EH (cell line): ENCODE data around the gene CHN1.
A peak's percentile ranks its signal among the peaks of the same experiment; 100 is the strongest.

Experiments
- DNase-seq: peaks from one replicate; pipeline ENCODE4 v3.0.0-alpha.2; 2015; ENCODE audit warnings: low read depth

The CHN1 gene

DNA sequence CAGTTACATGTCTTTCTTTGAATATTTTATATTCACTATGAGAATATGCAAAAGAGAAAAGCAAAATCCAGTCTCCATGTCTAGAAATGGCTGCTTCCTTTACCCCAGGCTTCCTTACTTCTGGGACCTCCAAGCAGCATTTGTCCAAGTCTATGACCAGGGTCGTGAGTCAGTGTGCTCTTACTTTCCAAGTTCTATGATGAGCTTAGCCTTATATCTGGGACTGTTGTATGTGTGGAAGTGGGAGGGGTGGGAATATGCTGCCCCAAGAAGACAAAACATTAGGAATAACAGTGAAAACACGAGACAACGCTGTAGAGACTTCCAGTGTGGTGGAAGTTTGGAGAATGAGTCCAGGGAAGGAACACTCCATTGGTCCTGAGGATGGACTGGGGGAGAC lies 219.7 kb downstream of the CHN1 start:
- DNase-seq: no peak

- no peak for DNase-seq
Observed at GRCh38 chr2:174784909-174785308, 220.3 kb downstream of the CHN1 start.

GRCh38 chr2:174784316-174784715 lies 220.9 kb downstream of the CHN1 start:
- peak; percentile 22 for DNase-seq

GRCh38 chr2:174781996-174782395 lies 223.2 kb downstream of the CHN1 start:
- no peak for DNase-seq

GRCh38 chr2:174781298-174781697 lies 223.9 kb downstream of the CHN1 start:
- no peak for DNase-seq

- DNase-seq: no peak
Observed at GRCh38 chr2:174780856-174781255, 224.3 kb downstream of the CHN1 start.

DNA sequence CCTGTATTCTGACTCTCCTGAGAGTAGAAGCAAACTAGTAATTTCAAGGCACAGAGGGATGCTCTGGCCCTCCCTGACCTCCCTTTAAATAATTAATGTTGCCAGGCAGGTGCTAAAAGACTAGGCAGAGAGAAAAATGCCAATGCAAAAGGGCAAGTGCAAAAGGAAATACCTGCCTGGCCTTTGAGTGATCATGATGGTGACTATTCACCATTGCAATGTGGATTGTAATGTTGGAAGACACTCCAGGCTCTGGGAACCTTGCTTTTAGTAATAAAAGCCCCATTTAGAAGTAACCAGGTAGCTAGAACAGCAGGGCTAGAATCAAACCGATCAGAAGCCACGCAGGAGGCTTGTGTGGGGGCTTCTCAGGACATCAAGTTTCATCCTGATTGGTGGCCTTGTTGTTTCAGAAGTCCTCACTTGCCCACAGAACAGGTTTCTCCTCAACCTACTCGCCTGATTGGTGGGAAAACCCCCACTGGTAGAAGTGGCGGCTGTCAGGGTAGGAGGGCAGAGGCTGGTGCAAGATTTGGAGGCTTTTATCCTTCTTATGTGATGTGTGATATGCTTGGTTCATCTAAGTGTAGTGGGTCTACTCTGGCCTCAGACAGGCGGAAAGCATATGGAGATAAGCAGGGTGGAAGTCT lies 224.9 kb downstream of the CHN1 start:
- DNase-seq: peak; percentile 54

DNA sequence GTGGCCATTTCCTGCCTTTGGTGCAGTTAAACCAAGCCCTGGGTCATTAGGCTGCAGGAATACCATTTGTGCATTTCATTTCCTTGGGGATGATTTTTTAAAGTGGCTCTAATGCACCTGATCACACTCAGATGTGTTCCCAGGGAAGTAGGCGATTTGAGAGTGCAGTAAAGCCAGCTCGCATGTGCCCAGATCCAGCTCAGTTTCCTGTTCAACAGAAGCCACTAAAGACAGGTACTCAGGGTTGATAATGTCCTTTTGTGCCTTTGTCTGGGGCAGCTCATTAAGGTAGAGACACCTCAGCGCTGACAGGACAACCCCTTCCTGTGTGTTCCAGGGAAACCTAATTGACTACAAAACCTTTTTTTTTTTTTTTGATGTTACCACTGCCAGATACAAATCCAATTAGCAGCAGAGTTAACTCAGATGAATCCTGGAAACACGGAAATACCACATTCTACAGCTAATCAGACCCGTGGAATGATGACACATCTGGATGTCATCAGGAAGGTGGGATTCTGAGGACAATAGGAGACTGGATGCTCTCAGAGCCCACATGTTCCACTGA lies 225.7 kb downstream of the CHN1 start:
- peak; percentile 90 for DNase-seq

GRCh38 chr2:174778085-174778981 lies 226.8 kb downstream of the CHN1 start:
- DNase-seq: peak; percentile 99

GRCh38 chr2:174777347-174778084 lies 227.7 kb downstream of the CHN1 start:
- DNase-seq: peak; percentile 69

- DNase-seq: peak; percentile 62
Observed at GRCh38 chr2:174776675-174777074, 228.5 kb downstream of the CHN1 start.

DNA sequence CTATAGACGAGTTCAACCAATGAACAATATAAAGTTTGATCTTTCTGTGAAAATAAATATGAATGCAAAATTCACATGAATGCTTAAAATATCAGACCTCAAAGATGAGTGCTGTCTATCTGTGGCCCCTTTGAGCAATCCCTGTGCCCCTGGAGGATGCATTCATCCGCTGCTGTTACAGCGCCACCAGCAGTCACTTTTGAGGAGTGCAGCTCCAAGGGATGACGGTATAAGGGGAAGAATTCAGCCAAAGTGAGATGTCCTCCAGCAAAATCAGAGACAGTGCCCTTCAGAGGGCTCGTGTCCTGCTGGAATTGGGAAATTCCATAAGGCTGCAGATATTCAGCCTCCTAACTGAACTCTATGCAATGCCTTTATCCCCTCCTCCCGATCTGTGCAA lies 229.0 kb downstream of the CHN1 start:
- no peak for DNase-seq

DNA sequence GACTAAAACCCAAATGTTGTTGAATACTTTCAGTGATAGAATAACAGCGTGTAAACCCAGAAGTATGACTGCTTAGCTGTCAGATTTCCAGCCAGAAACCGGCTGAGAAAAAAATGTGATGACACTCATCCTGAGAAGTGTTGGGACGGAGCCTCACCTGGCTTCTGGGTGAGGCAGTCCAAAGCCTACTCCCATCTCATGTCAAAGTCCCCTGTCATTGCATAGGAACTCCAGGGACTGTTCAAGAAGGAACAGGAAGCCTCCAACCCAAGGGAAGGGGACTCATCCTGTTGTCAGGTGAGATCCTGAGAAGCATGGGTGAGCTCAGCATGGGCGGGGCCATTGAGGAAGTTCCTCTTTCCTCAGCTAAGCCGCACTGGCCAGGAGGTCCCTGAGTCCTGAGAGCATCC lies 229.6 kb downstream of the CHN1 start:
- DNase-seq: peak; percentile 46

DNA sequence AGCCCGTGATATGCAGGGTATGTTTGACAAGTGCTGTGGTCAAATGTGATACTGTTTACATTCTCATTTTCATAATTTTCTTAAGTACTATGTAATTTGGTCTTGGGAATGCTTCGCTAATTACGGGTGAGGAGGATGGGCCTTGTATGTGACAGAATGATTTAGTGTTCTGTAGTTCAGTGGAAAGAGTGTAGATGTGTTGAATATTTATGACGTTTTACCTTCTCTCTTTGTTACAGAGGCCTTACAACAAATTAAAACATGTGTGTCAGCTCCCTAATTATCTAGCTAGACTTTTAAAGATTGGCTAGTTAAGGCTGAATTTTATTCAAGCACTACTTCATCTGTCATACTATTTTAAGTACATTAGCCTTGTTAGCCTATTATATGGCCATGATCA lies 230.3 kb downstream of the CHN1 start:
- DNase-seq: no peak

GRCh38 chr2:174773215-174773614 lies 232.0 kb downstream of the CHN1 start:
- DNase-seq: no peak

DNA sequence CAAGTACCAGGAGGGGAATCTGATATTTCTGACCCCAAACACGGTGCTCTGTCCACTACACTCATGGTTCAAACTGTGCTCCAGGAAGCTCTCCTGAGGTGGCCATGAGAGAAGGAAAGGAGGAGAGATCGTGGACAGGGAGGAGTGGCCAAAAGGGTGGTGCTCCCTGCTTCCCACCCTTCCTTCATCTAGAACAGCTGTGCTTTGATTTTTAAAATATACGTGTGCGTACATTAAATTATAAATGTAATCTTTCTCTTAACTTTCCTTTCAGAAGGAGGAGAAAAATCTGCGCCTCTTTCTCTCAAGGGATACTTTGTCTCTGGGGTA lies 232.7 kb downstream of the CHN1 start:
- DNase-seq: no peak

- peak; percentile 86 for DNase-seq
Observed at GRCh38 chr2:174771631-174772471, 233.3 kb downstream of the CHN1 start.

- no peak for DNase-seq
Observed at GRCh38 chr2:174771136-174771535, 234.0 kb downstream of the CHN1 start.

GRCh38 chr2:174768557-174768956 lies 236.6 kb downstream of the CHN1 start:
- no peak for DNase-seq

DNA sequence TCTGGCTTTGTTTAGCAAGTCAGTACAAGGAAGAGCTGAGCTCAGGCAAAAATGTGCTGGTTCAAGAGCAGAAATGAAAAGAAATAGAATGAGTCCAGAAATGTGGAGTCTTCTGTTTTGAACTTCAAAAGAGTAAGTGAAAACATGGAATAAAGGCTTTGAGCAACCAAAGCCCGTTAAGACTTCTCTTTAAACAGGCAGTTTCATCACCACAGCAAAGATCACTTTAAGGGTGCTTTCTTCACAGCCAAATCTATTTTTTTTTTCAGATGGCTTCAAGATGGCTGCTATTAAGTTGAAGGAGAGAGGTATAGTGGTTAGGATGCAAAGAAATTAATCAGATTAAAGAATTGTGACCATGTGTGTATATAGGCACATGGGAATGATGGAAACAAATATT lies 238.9 kb downstream of the CHN1 start:
- DNase-seq: no peak

DNA sequence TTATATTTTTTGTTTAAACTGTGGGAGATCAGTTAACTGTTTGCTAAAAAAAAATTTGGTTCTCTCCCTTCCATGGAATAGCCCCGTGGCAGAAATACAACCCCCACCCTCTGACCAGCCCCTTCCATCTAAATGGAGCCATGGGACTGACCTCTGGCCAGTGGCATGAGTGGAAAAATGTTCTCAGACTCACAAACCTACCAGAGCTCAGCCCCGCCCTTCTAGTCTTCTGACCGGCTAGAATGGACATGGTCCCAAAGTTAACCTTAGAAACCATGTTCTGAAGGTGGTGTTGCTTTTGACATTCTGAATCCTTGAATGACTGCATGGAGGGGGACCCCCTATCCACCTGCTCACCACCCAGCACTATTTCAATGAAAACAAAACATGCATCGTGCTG lies 239.6 kb downstream of the CHN1 start:
- no peak for DNase-seq
